KBM-7 (cell line): ENCODE measurements around the gene TRPT1.

Experiments used
- DNase-seq: peaks from one replicate; pipeline ENCODE4 v3.0.0-alpha.2; 2015
- in situ Hi-C: fragments of 300-500 bp; cut with MboI; formaldehyde crosslinking; loops from 2 replicates; pipeline ENCODE4 v1.14.3; 2020; ENCODE audit warnings: low sequenced_read_pairs, low pct_unique_long_range_greater_than_20kb, mixed read lengths

Gene TRPT1

GRCh38 chr11:64219354-64219684, 6.7 kb downstream of the TRPT1 start:
- no peak for DNase-seq
- in situ Hi-C loops = no loop called here

GRCh38 chr11:64218628-64219353, 7.2 kb downstream of the TRPT1 start:
- in situ Hi-C loops = no loop called here
- no peak for DNase-seq

GRCh38 chr11:64216879-64217278, 9.1 kb downstream of the TRPT1 start:
- no peak for DNase-seq
- in situ Hi-C loops = no loop called here

GRCh38 chr11:64211181-64211872, 14.7 kb downstream of the TRPT1 start:
- DNase-seq = no peak
- in situ Hi-C loops = no loop called here

- no peak for DNase-seq
- in situ Hi-C loops = no loop called here
Measured at GRCh38 chr11:64210301-64211020, 15.5 kb downstream of the TRPT1 start.

- DNase-seq = no peak
- in situ Hi-C loops = no loop called here
Measured at GRCh38 chr11:64209563-64209843, 16.5 kb downstream of the TRPT1 start.

GRCh38 chr11:64208796-64209562, 17.0 kb downstream of the TRPT1 start:
- DNase-seq = no peak
- in situ Hi-C loops = no loop called here

GRCh38 chr11:64208086-64208795, 17.7 kb downstream of the TRPT1 start:
- in situ Hi-C loops = no loop called here
- no peak for DNase-seq

GRCh38 chr11:64207256-64208085, 18.5 kb downstream of the TRPT1 start:
- peak; percentile 92 for DNase-seq
- in situ Hi-C loops = no loop called here

- DNase-seq = peak; percentile 92
- in situ Hi-C loops = no loop called here
Measured at GRCh38 chr11:64206457-64207255, 19.3 kb downstream of the TRPT1 start, which contains the start of gene FERMT3. FERMT3 (plus strand) TSS chr11:64206721; CDS start chr11:64207365, 644 bp downstream.

- in situ Hi-C loops = no loop called here
- peak; percentile 96 for DNase-seq
Measured at GRCh38 chr11:64204464-64204989, 21.5 kb downstream of the TRPT1 start.

GRCh38 chr11:64204080-64204440, 21.9 kb downstream of the TRPT1 start:
- in situ Hi-C loops = no loop called here
- no peak for DNase-seq

GRCh38 chr11:64203421-64204079, 22.4 kb downstream of the TRPT1 start:
- in situ Hi-C loops = no loop called here
- DNase-seq = no peak

- no peak for DNase-seq
- in situ Hi-C loops = no loop called here
Measured at GRCh38 chr11:64202992-64203391, 23.0 kb downstream of the TRPT1 start.

- in situ Hi-C loops = no loop called here
- DNase-seq = no peak
Measured at GRCh38 chr11:64201543-64201942, 24.4 kb downstream of the TRPT1 start.

- in situ Hi-C loops = no loop called here
- DNase-seq = no peak
Measured at GRCh38 chr11:64198511-64198910, 27.5 kb downstream of the TRPT1 start.

GRCh38 chr11:64196626-64197025, 29.4 kb downstream of the TRPT1 start:
- DNase-seq = no peak
- in situ Hi-C loops = no loop called here
